Activated T-cell treated with anti-CD3 and anti-CD28 coated beads, Interleukin-2, amount 50 U/mL, for 72 hours (primary cell): ENCODE measurements around the gene ROR1. TPM values are rescaled to one million over a fixed set of nuclear protein-coding genes. Genes with fewer than 3 reads are reported as not detected.

Experiments
- ATAC-seq, 2 donors: fragments of 150-1000 bp; cut with Tn5 transposase; replicated peaks in 1 of 2; 2 replicates each; pipeline ENCODE4 v1.10.0; 2021; ENCODE audit warnings: moderate library complexity in 2 of 2, mild to moderate bottlenecking in 1 of 2
- DNase-seq, 2 donors: peaks; one replicate each; pipeline ENCODE4 v3.0.0; 2021 to 2022; ENCODE audit warnings: mixed read lengths in 1 of 2
- H3K27ac Mint-ChIP-seq: one replicate; pipeline ENCODE4 v1.8.0; 2022; ENCODE audit warnings: mild to moderate bottlenecking, moderate library complexity, mixed read lengths
- H3K27me3 Mint-ChIP-seq: one replicate; pipeline ENCODE4 v1.8.0; 2022; ENCODE audit warnings: low read depth, mixed read lengths
- H3K36me3 Mint-ChIP-seq, 2 donors: one replicate each; pipeline ENCODE4 v1.8.0; 2022; ENCODE audit warnings: mixed read lengths in 2 of 2, mild to moderate bottlenecking in 1 of 2; ENCODE audit not compliant: insufficient read depth in 2 of 2
- H3K4me1 Mint-ChIP-seq: one replicate; pipeline ENCODE4 v1.8.0; 2022; ENCODE audit warnings: low read depth, mixed read lengths
- H3K4me3 Mint-ChIP-seq, 2 donors: one replicate each; pipeline ENCODE4 v1.8.0; 2022; ENCODE audit warnings: mild to moderate bottlenecking in 2 of 2, mixed read lengths in 2 of 2, moderate library complexity in 2 of 2
- H3K9me3 Mint-ChIP-seq, 2 donors: one replicate each; pipeline ENCODE4 v1.8.0; 2022; ENCODE audit warnings: mixed read lengths in 2 of 2
- total RNA-seq, 2 donors: library from RNA; stranded (reverse); gene quantifications; one replicate each; pipeline ENCODE4 v1.2.3, GENCODE V29; 2022

The ROR1 gene
- total RNA-seq, 2 donors from 2014 or later = 0.19 TPM; not detected in 1

- ATAC-seq = no peak
- Mint-ChIP-seq H3K36me3 (no peaks in the 10 kb centered on the region), H3K4me3 (no peak overlapping the region), H3K4me1 (peaks cover 5% of the 10 kb centered on the region), H3K27ac (no peak overlapping the region), H3K27me3 (no peaks in the 10 kb centered on the region), H3K9me3 (no peaks in the 10 kb centered on the region)
- no peak for DNase-seq
Measured at GRCh38 chr1:64072089-64072793, 298.4 kb downstream of the ROR1 start.

- H3K4me3 Mint-ChIP-seq = no peak overlapping the region
- no peaks in the 10 kb centered on the region for H3K27me3 Mint-ChIP-seq
- no peak for ATAC-seq
- no peaks in the 10 kb centered on the region for H3K9me3 Mint-ChIP-seq
- H3K27ac Mint-ChIP-seq = no peak overlapping the region
- peaks cover 5% of the 10 kb centered on the region for H3K4me1 Mint-ChIP-seq
- H3K36me3 Mint-ChIP-seq = no peaks in the 10 kb centered on the region
- no peak for DNase-seq
Measured at GRCh38 chr1:64073705-64074104, 299.9 kb downstream of the ROR1 start.

GRCh38 chr1:64074767-64075166 is 300.9 kb downstream of the ROR1 start:
- Mint-ChIP-seq H3K27ac (no peak overlapping the region), H3K36me3 (no peaks in the 10 kb centered on the region), H3K4me1 (peaks cover 5% of the 10 kb centered on the region), H3K4me3 (no peak overlapping the region), H3K27me3 (no peaks in the 10 kb centered on the region), H3K9me3 (no peaks in the 10 kb centered on the region)
- no peak for DNase-seq
- ATAC-seq = no peak

- no peak overlapping the region for H3K4me3 Mint-ChIP-seq
- H3K4me1 Mint-ChIP-seq = peaks cover 5% of the 10 kb centered on the region
- H3K27me3 Mint-ChIP-seq = no peaks in the 10 kb centered on the region
- H3K27ac Mint-ChIP-seq = no peak overlapping the region
- no peaks in the 10 kb centered on the region for H3K36me3 Mint-ChIP-seq
- H3K9me3 Mint-ChIP-seq = no peaks in the 10 kb centered on the region
- ATAC-seq = no peak
- no peak for DNase-seq
Measured at GRCh38 chr1:64077281-64077940, 303.6 kb downstream of the ROR1 start.

GRCh38 chr1:64080941-64081562 is 307.2 kb downstream of the ROR1 start:
- ATAC-seq (no peak), DNase-seq (no peak)
- H3K9me3 Mint-ChIP-seq = no peaks in the 10 kb centered on the region
- no peak overlapping the region for H3K27ac Mint-ChIP-seq
- no peaks in the 10 kb centered on the region for H3K4me1 Mint-ChIP-seq
- no peaks in the 10 kb centered on the region for H3K36me3 Mint-ChIP-seq
- no peaks in the 10 kb centered on the region for H3K27me3 Mint-ChIP-seq
- H3K4me3 Mint-ChIP-seq = no peak overlapping the region

- no peaks in the 10 kb centered on the region for H3K4me1 Mint-ChIP-seq
- H3K27me3 Mint-ChIP-seq = no peaks in the 10 kb centered on the region
- H3K27ac Mint-ChIP-seq = no peak overlapping the region
- H3K36me3 Mint-ChIP-seq = no peaks in the 10 kb centered on the region
- H3K4me3 Mint-ChIP-seq = no peak overlapping the region
- ATAC-seq (no peak), DNase-seq (no peak)
- H3K9me3 Mint-ChIP-seq = no peaks in the 10 kb centered on the region
Measured at GRCh38 chr1:64082459-64082858, 308.6 kb downstream of the ROR1 start.

- Mint-ChIP-seq H3K36me3 (no peaks in the 10 kb centered on the region), H3K27me3 (no peaks in the 10 kb centered on the region), H3K4me3 (no peak overlapping the region), H3K9me3 (no peaks in the 10 kb centered on the region), H3K27ac (no peak overlapping the region), H3K4me1 (no peaks in the 10 kb centered on the region)
- ATAC-seq (no peak), DNase-seq (no peak)
Measured at GRCh38 chr1:64084451-64084850, 310.6 kb downstream of the ROR1 start.

GRCh38 chr1:64087768-64088167 is 314.0 kb downstream of the ROR1 start:
- Mint-ChIP-seq H3K27ac (no peak overlapping the region), H3K27me3 (no peaks in the 10 kb centered on the region), H3K4me3 (no peak overlapping the region), H3K36me3 (no peaks in the 10 kb centered on the region), H3K9me3 (no peaks in the 10 kb centered on the region), H3K4me1 (no peaks in the 10 kb centered on the region)
- ATAC-seq (no peak), DNase-seq (no peak)

- H3K27me3 Mint-ChIP-seq = no peaks in the 10 kb centered on the region
- no peak for ATAC-seq
- no peak for DNase-seq
- no peaks in the 10 kb centered on the region for H3K4me1 Mint-ChIP-seq
- no peaks in the 10 kb centered on the region for H3K36me3 Mint-ChIP-seq
- no peaks in the 10 kb centered on the region for H3K9me3 Mint-ChIP-seq
- H3K27ac Mint-ChIP-seq = no peak overlapping the region
- no peak overlapping the region for H3K4me3 Mint-ChIP-seq
Measured at GRCh38 chr1:64090436-64090835, 316.6 kb downstream of the ROR1 start.

GRCh38 chr1:64092851-64093371 is 319.1 kb downstream of the ROR1 start:
- H3K36me3 Mint-ChIP-seq = no peaks in the 10 kb centered on the region
- H3K4me1 Mint-ChIP-seq = no peaks in the 10 kb centered on the region
- H3K27me3 Mint-ChIP-seq = no peaks in the 10 kb centered on the region
- H3K4me3 Mint-ChIP-seq = no peak overlapping the region
- no peak overlapping the region for H3K27ac Mint-ChIP-seq
- ATAC-seq (no peak), DNase-seq (no peak)
- no peaks in the 10 kb centered on the region for H3K9me3 Mint-ChIP-seq

- Mint-ChIP-seq H3K36me3 (no peaks in the 10 kb centered on the region), H3K9me3 (no peaks in the 10 kb centered on the region), H3K4me3 (no peak overlapping the region), H3K27ac (peak overlapping the region; percentile 62), H3K27me3 (no peaks in the 10 kb centered on the region), H3K4me1 (no peaks in the 10 kb centered on the region)
- no peak for ATAC-seq
- DNase-seq = no peak
Measured at GRCh38 chr1:64093941-64094340, 320.1 kb downstream of the ROR1 start.

- no peak for ATAC-seq
- Mint-ChIP-seq H3K27me3 (no peaks in the 10 kb centered on the region), H3K4me1 (no peaks in the 10 kb centered on the region), H3K9me3 (no peaks in the 10 kb centered on the region), H3K4me3 (no peak overlapping the region), H3K36me3 (no peaks in the 10 kb centered on the region), H3K27ac (no peak overlapping the region)
- DNase-seq = no peak
Measured at GRCh38 chr1:64095832-64096231, 322.0 kb downstream of the ROR1 start.

- DNase-seq (no peak), ATAC-seq (no peak)
- Mint-ChIP-seq H3K9me3 (no peaks in the 10 kb centered on the region), H3K4me1 (no peaks in the 10 kb centered on the region), H3K4me3 (no peak overlapping the region), H3K27ac (no peak overlapping the region), H3K36me3 (no peaks in the 10 kb centered on the region), H3K27me3 (no peaks in the 10 kb centered on the region)
Measured at GRCh38 chr1:64097859-64098258, 324.0 kb downstream of the ROR1 start.
